Measurements from ENCODE around the gene DIP2A.

DIP2A gene

GRCh38 chr21:46480466-46480865 is 21.8 kb downstream of the DIP2A start:
- DNase-seq (ENCODE audit: low read depth in 2 of 2, low spot score in 1 of 2): no peak

- no peak for DNase-seq (ENCODE audit: low read depth in 2 of 2, low spot score in 1 of 2)
These were observed 23.6 kb downstream of the DIP2A start for GRCh38 chr21:46482225-46482845.

- DNase-seq (ENCODE audit: low read depth in 2 of 2, low spot score in 1 of 2): no peak
These were observed 24.1 kb downstream of the DIP2A start for GRCh38 chr21:46482846-46483231.

- DNase-seq (ENCODE audit: low read depth in 2 of 2, low spot score in 1 of 2): no peak
These were observed 24.9 kb downstream of the DIP2A start for GRCh38 chr21:46483300-46484295.

- DNase-seq (ENCODE audit: low read depth in 2 of 2, low spot score in 1 of 2): no peak
These were observed 27.9 kb downstream of the DIP2A start for GRCh38 chr21:46486481-46487126.

- DNase-seq (ENCODE audit: low read depth in 2 of 2, low spot score in 1 of 2): no peak
These were observed 30.5 kb downstream of the DIP2A start for GRCh38 chr21:46489162-46489663.

- no peak for DNase-seq (ENCODE audit: low read depth in 2 of 2, low spot score in 1 of 2)
These were observed 31.1 kb downstream of the DIP2A start for GRCh38 chr21:46489800-46490199.

- no peak for DNase-seq (ENCODE audit: low read depth in 2 of 2, low spot score in 1 of 2)
These were observed 32.9 kb downstream of the DIP2A start for GRCh38 chr21:46491553-46491952.

- no peak for DNase-seq (ENCODE audit: low read depth in 2 of 2, low spot score in 1 of 2)
These were observed 34.2 kb downstream of the DIP2A start for GRCh38 chr21:46492851-46493250.

- DNase-seq (ENCODE audit: low read depth in 2 of 2, low spot score in 1 of 2): no peak
These were observed 35.1 kb downstream of the DIP2A start for GRCh38 chr21:46493828-46494227.

GRCh38 chr21:46498335-46499050 is 39.8 kb downstream of the DIP2A start:
- DNase-seq (ENCODE audit: low read depth in 2 of 2, low spot score in 1 of 2): no peak

GRCh38 chr21:46500224-46500861 is 41.7 kb downstream of the DIP2A start:
- DNase-seq (ENCODE audit: low read depth in 2 of 2, low spot score in 1 of 2): no peak

- no peak for DNase-seq (ENCODE audit: low read depth in 2 of 2, low spot score in 1 of 2)
These were observed 45.3 kb downstream of the DIP2A start for GRCh38 chr21:46503922-46504550.

GRCh38 chr21:46504666-46505065 is 46.0 kb downstream of the DIP2A start:
- DNase-seq (ENCODE audit: low read depth in 2 of 2, low spot score in 1 of 2): no peak

- no peak for DNase-seq (ENCODE audit: low read depth in 2 of 2, low spot score in 1 of 2)
These were observed 48.9 kb downstream of the DIP2A start for GRCh38 chr21:46507562-46507961.

- DNase-seq (ENCODE audit: low read depth in 2 of 2, low spot score in 1 of 2): no peak
These were observed 51.2 kb downstream of the DIP2A start for GRCh38 chr21:46509741-46510502.

- DNase-seq (ENCODE audit: low read depth in 2 of 2, low spot score in 1 of 2): no peak
These were observed 56.4 kb downstream of the DIP2A start for GRCh38 chr21:46515109-46515508.

- DNase-seq (ENCODE audit: low read depth in 2 of 2, low spot score in 1 of 2): no peak
These were observed 57.4 kb downstream of the DIP2A start for GRCh38 chr21:46516068-46516467.

GRCh38 chr21:46517361-46517760 is 58.7 kb downstream of the DIP2A start:
- no peak for DNase-seq (ENCODE audit: low read depth in 2 of 2, low spot score in 1 of 2)

Data from stimulated activated CD8-positive, alpha-beta memory T cell treated with anti-CD3 and anti-CD28 coated beads, Interleukin-4, amount 100 ng/mL, for 4 hours (primary cell).